HepG2 (cell line): Measurements from ENCODE around the gene RHBDD2. TPM values are rescaled to one million over a fixed set of nuclear protein-coding genes. Genes with fewer than 3 reads are reported as not detected.
A peak's percentile ranks its signal among the peaks of the same experiment; 100 is the strongest.

Experiments
- ATF3 ChIP-seq: sonication (generic); formaldehyde crosslinking; IDR thresholded peaks from 2 replicates; pipeline ENCODE4 v1.4.0; 2020; ENCODE audit warnings: missing genetic modification reagents
- DBP ChIP-seq: sonication (generic); formaldehyde crosslinking; IDR thresholded peaks from 2 replicates; pipeline ENCODE4 v1.4.0; 2020; ENCODE audit warnings: missing genetic modification reagents; ENCODE audit errors: not compliant biosample characterization
- ETV5 ChIP-seq: IDR thresholded peaks from 2 replicates; pipeline ENCODE4 v1.6.1; 2018; ENCODE audit warnings: missing biosample characterization, missing genetic modification reagents, inconsistent platforms, borderline replicate concordance
- HDAC1 ChIP-seq: sonication (generic); formaldehyde crosslinking; IDR thresholded peaks from 2 replicates; pipeline ENCODE4 v1.5.1; 2020; ENCODE audit warnings: mild to moderate bottlenecking, missing genetic modification reagents
- ZBTB49 ChIP-seq: sonication (generic); formaldehyde crosslinking; IDR thresholded peaks from 2 replicates; pipeline ENCODE4 v1.4.0; 2020; ENCODE audit warnings: missing genetic modification reagents, borderline replicate concordance
- ZMYM4 ChIP-seq: sonication (generic); formaldehyde crosslinking; IDR thresholded peaks from 2 replicates; pipeline ENCODE4 v1.8.1; 2023; ENCODE audit warnings: mild to moderate bottlenecking, missing genetic modification reagents
- ZNF282 ChIP-seq: fragments of 450-650 bp; IDR thresholded peaks from 2 replicates; pipeline ENCODE4 v1.6.1; 2018; ENCODE audit not compliant: partially characterized antibody
- ZNF317 ChIP-seq: sonication (generic); formaldehyde crosslinking; IDR thresholded peaks from 2 replicates; pipeline ENCODE4 v1.5.0; 2020; ENCODE audit warnings: mild to moderate bottlenecking, missing genetic modification reagents
- ZNF646 ChIP-seq: sonication (generic); formaldehyde crosslinking; IDR thresholded peaks from 2 replicates; pipeline ENCODE4 v1.9.0; 2021; ENCODE audit warnings: mild to moderate bottlenecking, missing genetic modification reagents
- ZNF687 ChIP-seq: sonication (generic); formaldehyde crosslinking; IDR thresholded peaks from 2 replicates; pipeline ENCODE4 v1.5.1; 2020; ENCODE audit warnings: mild to moderate bottlenecking, missing genetic modification reagents, moderate library complexity
- ZNF775 ChIP-seq: sonication (generic); formaldehyde crosslinking; IDR thresholded peaks from 2 replicates; pipeline ENCODE4 v1.4.0; 2020; ENCODE audit warnings: missing genetic modification reagents, mild to moderate bottlenecking, moderate library complexity, borderline replicate concordance
- polyA plus RNA-seq, 8 experiments: library from polyadenylated mRNA; depleted of rRNA in 3 of 8; stranded (reverse) in 7 of 8; unstranded in 1 of 8; fragments of >200 nt; fragmentation: Illumina TruSeq in 4 of 8; extraction: Trizol in 4 of 8; gene quantifications; 2 replicates each; pipeline versions ENCODE4 v1.2.1 to v1.2.3, GENCODE V29; 2011 to 2016; ENCODE audit warnings: low read depth in 4 of 8, missing spikeins in 1 of 8, mixed read lengths in 1 of 8; ENCODE audit not compliant: insufficient read depth in 1 of 8
- total RNA-seq, 5 experiments: library from RNA; depleted of rRNA; stranded (reverse); fragments of >200 nt; fragmentation: Illumina TruSeq; extraction: Trizol; gene quantifications; 2 replicates each; pipeline ENCODE4 v1.2.3, GENCODE V29; 2016; ENCODE audit warnings: low read depth in 1 of 5

Gene RHBDD2
- total and polyA plus RNA-seq, 2 of the 13 experiments (the other 11 are each of a cell fraction or from before 2014, with no cell fraction given): 23.1 to 26.4 TPM

GRCh38 chr7:75896803-75897327 lies 18.0 kb downstream of the RHBDD2 start (continued):
- TF ChIP-seq ZBTB49 (CRISPR knock-in tag) (no peak), ZNF317 (CRISPR knock-in tag) (0 out of 2 replicates have a peak, but pooled peaks have one; percentile 26), ZNF646 (no peak; the same call in 1 of the 2 replicates), DBP (CRISPR knock-in tag) (no peak), HDAC1 (CRISPR knock-in tag) (peak; percentile 61), ZNF687 (CRISPR knock-in tag) (peak; percentile 92), ETV5 (CRISPR knock-in tag) (peak; percentile 69), ZNF775 (no peak), ATF3 (CRISPR knock-in tag) (no peak), ZNF282 (no peak), ZMYM4 (CRISPR knock-in tag) (no peak; the same call in 1 of the 2 replicates)
